HCT116 (cell line): Measurements from ENCODE around the gene H6PD. TPM values are rescaled to one million over a fixed set of nuclear protein-coding genes. Genes with fewer than 3 reads are reported as not detected.

ENCODE experiments used
- ATAC-seq: fragments of 200-7000 bp; cut with Tn5 transposase; 2 replicates; pipeline ENCODE4 v1.9.1; 2020; ENCODE audit warnings: mild to moderate bottlenecking, moderate library complexity
- BruUV-seq: library from RNA; stranded (reverse); fragments of 400-500 nt; replicated peaks from 2 replicates; lab custom pipeline; 2021; lab: Mats Ljungman, UMichigan
- CTCF ChIA-PET: fragments of 300-600 bp; sonication (Branson Sonifier 250); formaldehyde crosslinking; loops from one replicate; lab custom pipeline; 2021; ENCODE audit warnings: antibody characterized with exemption; lab: Charles Lee
- POLR2A ChIA-PET: fragments of 300-600, 350-600 bp; sonication (Branson Sonifier 250); formaldehyde crosslinking; loops from one replicate; lab custom pipeline; 2021; ENCODE audit warnings: antibody characterized with exemption; lab: Charles Lee
- RAD21 ChIA-PET, 2 experiments: fragments of 300-600 bp; sonication (Branson Sonifier 250); formaldehyde crosslinking; loops; one replicate each; lab custom pipeline; 2023; ENCODE audit warnings: low total read pairs in 2 of 2; ENCODE audit not compliant: uncharacterized antibody in 2 of 2, unreplicated experiment in 2 of 2, low non-redundant PET in 1 of 2; lab: Charles Lee
- DNase-seq: peaks from one replicate; pipeline ENCODE4 v3.0.0-alpha.2; 2010; ENCODE audit warnings: low read depth, low spot score
- H2AFZ ChIP-seq: fragments of 200-600 bp; shearing (Covaris generic), sonication (generic); 2 replicates; pipeline ENCODE4 v1.6.1; 2017; ENCODE audit warnings: low read depth, mixed run types, mixed read lengths, antibody characterized with exemption, low read length; ENCODE audit not compliant: poor library complexity, severe bottlenecking
- H3K27ac ChIP-seq: 2 replicates; pipeline ENCODE4 v1.5.1; 2012; ENCODE audit warnings: low read depth, low read length
- H3K27me3 ChIP-seq: fragments of 200-600 bp; sonication (generic); 2 replicates; pipeline ENCODE4 v1.6.1; 2016; ENCODE audit warnings: mixed run types, low read length, mixed read lengths; ENCODE audit not compliant: insufficient read depth
- H3K36me3 ChIP-seq, 2 experiments: fragments of 200-500 bp in 1 of 2; fragments of 200-600 bp in 1 of 2; sonication (Bioruptor generic) in 1 of 2; sonication (generic) in 1 of 2; 2 replicates each; pipeline versions ENCODE4 v1.5.1 to v1.6.1; 2014 to 2016; ENCODE audit warnings: low read length in 2 of 2, inconsistent platforms in 1 of 2, mixed read lengths in 1 of 2, mixed run types in 1 of 2; ENCODE audit not compliant: insufficient read depth in 2 of 2, control insufficient read depth in 1 of 2
- H3K4me1 ChIP-seq, 2 experiments: fragments of 200-600 bp in 1 of 2; sonication (generic) in 1 of 2; 2 replicates each; pipeline versions ENCODE4 v1.5.1 to v1.6.1; 2012 to 2017; ENCODE audit warnings: low read length in 2 of 2, inconsistent platforms in 1 of 2, mild to moderate bottlenecking in 1 of 2, mixed read lengths in 1 of 2, mixed run types in 1 of 2, moderate library complexity in 1 of 2; ENCODE audit not compliant: insufficient read depth in 2 of 2, control insufficient read depth in 1 of 2
- H3K4me2 ChIP-seq: fragments of 200-600 bp; sonication (generic); 2 replicates; pipeline ENCODE4 v1.6.1; 2017; ENCODE audit warnings: mixed run types, low read length, mixed read lengths
- H3K4me3 ChIP-seq, 2 experiments: fragments of 200-600 bp in 1 of 2; sonication (generic) in 1 of 2; replicated peaks in 1 of 2; 2 replicates each; pipeline ENCODE4 v1.5.1; 2011 to 2016; ENCODE audit warnings: low read length in 2 of 2, control low read depth in 1 of 2, low read depth in 1 of 2, mild to moderate bottlenecking in 1 of 2, mixed read lengths in 1 of 2, mixed run types in 1 of 2
- H3K79me2 ChIP-seq: fragments of 200-600 bp; sonication (generic); 2 replicates; pipeline ENCODE4 v1.6.1; 2017; ENCODE audit warnings: mild to moderate bottlenecking, mixed run types, low read length, moderate library complexity, mixed read lengths; ENCODE audit not compliant: insufficient read depth
- H3K9ac ChIP-seq: fragments of 200-600 bp; sonication (generic); 2 replicates; pipeline ENCODE4 v1.6.1; 2016; ENCODE audit warnings: low read length, mixed read lengths
- H3K9me2 ChIP-seq: fragments of 200-600 bp; sonication (generic), shearing (Covaris generic); 2 replicates; pipeline ENCODE4 v1.6.1; 2017; ENCODE audit warnings: mixed run types, mild to moderate bottlenecking, moderate library complexity; ENCODE audit not compliant: insufficient read depth
- H3K9me3 ChIP-seq, 2 experiments: fragments of 200-500 bp in 1 of 2; fragments of 200-600 bp in 1 of 2; sonication (Bioruptor generic) in 1 of 2; sonication (generic) in 1 of 2; 2 replicates each; pipeline ENCODE4 v1.6.1; 2014 to 2017; ENCODE audit warnings: low read length in 2 of 2, mixed read lengths in 2 of 2, inconsistent platforms in 1 of 2, low read depth in 1 of 2, mild to moderate bottlenecking in 1 of 2, mixed run types in 1 of 2, moderate library complexity in 1 of 2; ENCODE audit not compliant: control insufficient read depth in 1 of 2, insufficient read depth in 1 of 2
- H4K20me1 ChIP-seq: fragments of 200-600 bp; sonication (generic), shearing (Covaris generic); 2 replicates; pipeline ENCODE4 v1.6.1; 2017; ENCODE audit warnings: mixed run types, mild to moderate bottlenecking, moderate library complexity; ENCODE audit not compliant: insufficient read depth
- CBX3 ChIP-seq: IDR thresholded peaks from 2 replicates; pipeline ENCODE4 v1.6.1; 2012; ENCODE audit warnings: low read depth
- CEBPB ChIP-seq: IDR thresholded peaks from 2 replicates; pipeline ENCODE4 v1.6.1; 2012; ENCODE audit warnings: low read depth
- ELF1 ChIP-seq: IDR thresholded peaks from 2 replicates; pipeline ENCODE4 v1.6.1; 2012; ENCODE audit warnings: low read depth, borderline replicate concordance
- EZH2 ChIP-seq: fragments of 200-600 bp; sonication (generic); IDR thresholded peaks from 2 replicates; pipeline ENCODE4 v1.6.1; 2017; ENCODE audit warnings: antibody characterized with exemption, mixed run types
- EZH2phosphoT487 ChIP-seq: fragments of 200-600 bp; IDR thresholded peaks from 2 replicates; pipeline ENCODE4 v1.6.1; 2018; ENCODE audit warnings: antibody characterized with exemption, borderline replicate concordance
- FOSL1 ChIP-seq: IDR thresholded peaks from 2 replicates; pipeline ENCODE4 v1.6.1; 2012; ENCODE audit warnings: low read depth
- JUND ChIP-seq: IDR thresholded peaks from 2 replicates; pipeline ENCODE4 v1.6.1; 2012
- MAX ChIP-seq: IDR thresholded peaks from 2 replicates; pipeline ENCODE4 v1.6.1; 2012
- POLR2A ChIP-seq: IDR thresholded peaks from 2 replicates; pipeline ENCODE4 v1.7.0; 2011; ENCODE audit warnings: borderline replicate concordance; ENCODE audit not compliant: insufficient read depth, insufficient read length; ENCODE audit errors: extremely low read depth
- POLR2AphosphoS5 ChIP-seq: IDR thresholded peaks from 2 replicates; pipeline ENCODE4 v1.6.1; 2011; ENCODE audit warnings: mild to moderate bottlenecking, low read depth, low read length, moderate library complexity
- RAD21 ChIP-seq: IDR thresholded peaks from 2 replicates; pipeline ENCODE4 v1.6.1; 2012; ENCODE audit warnings: low read depth, mild to moderate bottlenecking
- SIN3A ChIP-seq: IDR thresholded peaks from 2 replicates; pipeline ENCODE4 v1.6.1; 2012; ENCODE audit warnings: low read depth
- SP1 ChIP-seq: IDR thresholded peaks from 2 replicates; pipeline ENCODE4 v1.6.1; 2012; ENCODE audit warnings: low read depth
- SRF ChIP-seq: IDR thresholded peaks from 2 replicates; pipeline ENCODE4 v1.6.1; 2012; ENCODE audit warnings: low read depth
- YY1 ChIP-seq: IDR thresholded peaks from 2 replicates; pipeline ENCODE4 v1.6.1; 2011; ENCODE audit warnings: low read length, low read depth, moderate library complexity, mild to moderate bottlenecking; ENCODE audit not compliant: insufficient replicate concordance; ENCODE audit errors: extremely low read depth
- ZFX ChIP-seq: fragments of 450-650 bp; IDR thresholded peaks from 2 replicates; pipeline ENCODE4 v1.6.1; 2017
- ZNF274 ChIP-seq: fragments of 200-500 bp; sonication (Bioruptor generic); IDR thresholded peaks from 2 replicates; pipeline ENCODE4 v1.6.1; 2014; ENCODE audit warnings: mild to moderate bottlenecking, low read depth, low read length, inconsistent platforms
- intact Hi-C: fragments of 100-400 bp; cut with micrococcal nuclease; formaldehyde crosslinking; loops from 2 replicates; pipeline ENCODE4 v1.10.0; 2022
- total RNA-seq: library from RNA; stranded (reverse); gene quantifications from one replicate; pipeline ENCODE4 v1.2.1, GENCODE V29; 2021; ENCODE audit not compliant: unreplicated experiment
- TF ChIP-seq, protein P1 (sequence below): IDR thresholded peaks from 2 replicates; pipeline ENCODE4 v1.6.1; 2012
- TF ChIP-seq, protein P2 (sequence below), 3 experiments: fragments of 200-600 bp in 1 of 3; sonication (generic) in 1 of 3; IDR thresholded peaks in 2 of 3; conservative IDR thresholded peaks in 1 of 3; 2 replicates each; pipeline ENCODE4 v1.5.1; 2012 to 2017; ENCODE audit warnings: low read depth in 2 of 3, low read length in 2 of 3, antibody characterized with exemption in 1 of 3, borderline replicate concordance in 1 of 3, control low read depth in 1 of 3, mild to moderate bottlenecking in 1 of 3, mixed read lengths in 1 of 3, mixed run types in 1 of 3, moderate library complexity in 1 of 3; ENCODE audit not compliant: insufficient read depth in 1 of 3
- TF ChIP-seq, protein P3 (sequence below): IDR thresholded peaks from 2 replicates; pipeline ENCODE4 v1.6.1; 2012; ENCODE audit warnings: low read depth

H6PD gene
- total RNA-seq, 1 experiment from 2014 or later, result 16.2 TPM

DNA sequence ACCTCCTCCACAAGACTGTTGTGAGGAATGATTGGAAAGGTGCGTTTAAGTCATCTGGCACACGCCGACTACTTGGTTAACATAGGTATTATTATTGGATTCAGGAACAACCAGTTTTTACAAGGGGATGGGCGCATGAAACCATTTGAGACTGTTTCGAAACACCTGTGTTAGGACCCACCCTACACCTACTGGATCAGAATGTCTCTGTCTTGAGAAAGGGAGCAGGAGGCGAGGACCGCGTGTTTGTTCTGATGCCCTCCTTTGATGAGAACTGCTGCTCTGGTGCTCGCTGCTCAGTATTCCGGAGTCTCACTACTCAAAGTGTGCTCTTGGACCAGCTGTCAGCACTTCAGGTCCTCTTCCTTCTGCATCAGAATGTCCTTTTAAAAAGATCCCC, 7.3 kb downstream of the H6PD start:
- Histone ChIP-seq H3K4me1 (peaks cover 0 to 10% of the 10 kb centered on the region in 2 experiments; a peak in 2 of 4 replicates), H4K20me1 (no peaks in the 10 kb centered on the region), H3K79me2 (no peaks in the 10 kb centered on the region), H3K27ac (no peak overlapping the region), H3K4me3 (no peak overlapping the region), H3K36me3 (no peaks in the 10 kb centered on the region), H3K9me3 (no peaks in the 10 kb centered on the region), H3K27me3 (no peaks in the 10 kb centered on the region), H3K9ac (no peak overlapping the region), H2AFZ (no peak overlapping the region), H3K4me2 (no peak overlapping the region), H3K9me2 (no peaks in the 10 kb centered on the region)
- TF ChIP-seq SP1 (no peak), ZNF274 (no peak), FOSL1 (no peak), SRF (no peak), SIN3A (no peak), POLR2A (no peak), YY1 (no peak), RAD21 (no peak), JUND (no peak), ZFX (no peak), ELF1 (no peak), EZH2 (no peak), CEBPB (no peak), MAX (no peak), CBX3 (no peak), EZH2phosphoT487 (no peak), POLR2AphosphoS5 (no peak)
- TF ChIP-seq, protein P1, sequence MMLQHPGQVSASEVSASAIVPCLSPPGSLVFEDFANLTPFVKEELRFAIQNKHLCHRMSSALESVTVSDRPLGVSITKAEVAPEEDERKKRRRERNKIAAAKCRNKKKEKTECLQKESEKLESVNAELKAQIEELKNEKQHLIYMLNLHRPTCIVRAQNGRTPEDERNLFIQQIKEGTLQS, result no peak
- TF ChIP-seq, protein P2, sequence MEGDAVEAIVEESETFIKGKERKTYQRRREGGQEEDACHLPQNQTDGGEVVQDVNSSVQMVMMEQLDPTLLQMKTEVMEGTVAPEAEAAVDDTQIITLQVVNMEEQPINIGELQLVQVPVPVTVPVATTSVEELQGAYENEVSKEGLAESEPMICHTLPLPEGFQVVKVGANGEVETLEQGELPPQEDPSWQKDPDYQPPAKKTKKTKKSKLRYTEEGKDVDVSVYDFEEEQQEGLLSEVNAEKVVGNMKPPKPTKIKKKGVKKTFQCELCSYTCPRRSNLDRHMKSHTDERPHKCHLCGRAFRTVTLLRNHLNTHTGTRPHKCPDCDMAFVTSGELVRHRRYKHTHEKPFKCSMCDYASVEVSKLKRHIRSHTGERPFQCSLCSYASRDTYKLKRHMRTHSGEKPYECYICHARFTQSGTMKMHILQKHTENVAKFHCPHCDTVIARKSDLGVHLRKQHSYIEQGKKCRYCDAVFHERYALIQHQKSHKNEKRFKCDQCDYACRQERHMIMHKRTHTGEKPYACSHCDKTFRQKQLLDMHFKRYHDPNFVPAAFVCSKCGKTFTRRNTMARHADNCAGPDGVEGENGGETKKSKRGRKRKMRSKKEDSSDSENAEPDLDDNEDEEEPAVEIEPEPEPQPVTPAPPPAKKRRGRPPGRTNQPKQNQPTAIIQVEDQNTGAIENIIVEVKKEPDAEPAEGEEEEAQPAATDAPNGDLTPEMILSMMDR (IDR thresholded peaks at IDR 0.05 in 2 of 3, conservative IDR thresholded peaks at IDR 0.05 in 1 of 3; ENCODE audit: borderline replicate concordance in 1 of 3, insufficient read depth in 1 of 3, low read depth in 2 of 3, low read length in 2 of 3), result no peak
- TF ChIP-seq, protein P3, sequence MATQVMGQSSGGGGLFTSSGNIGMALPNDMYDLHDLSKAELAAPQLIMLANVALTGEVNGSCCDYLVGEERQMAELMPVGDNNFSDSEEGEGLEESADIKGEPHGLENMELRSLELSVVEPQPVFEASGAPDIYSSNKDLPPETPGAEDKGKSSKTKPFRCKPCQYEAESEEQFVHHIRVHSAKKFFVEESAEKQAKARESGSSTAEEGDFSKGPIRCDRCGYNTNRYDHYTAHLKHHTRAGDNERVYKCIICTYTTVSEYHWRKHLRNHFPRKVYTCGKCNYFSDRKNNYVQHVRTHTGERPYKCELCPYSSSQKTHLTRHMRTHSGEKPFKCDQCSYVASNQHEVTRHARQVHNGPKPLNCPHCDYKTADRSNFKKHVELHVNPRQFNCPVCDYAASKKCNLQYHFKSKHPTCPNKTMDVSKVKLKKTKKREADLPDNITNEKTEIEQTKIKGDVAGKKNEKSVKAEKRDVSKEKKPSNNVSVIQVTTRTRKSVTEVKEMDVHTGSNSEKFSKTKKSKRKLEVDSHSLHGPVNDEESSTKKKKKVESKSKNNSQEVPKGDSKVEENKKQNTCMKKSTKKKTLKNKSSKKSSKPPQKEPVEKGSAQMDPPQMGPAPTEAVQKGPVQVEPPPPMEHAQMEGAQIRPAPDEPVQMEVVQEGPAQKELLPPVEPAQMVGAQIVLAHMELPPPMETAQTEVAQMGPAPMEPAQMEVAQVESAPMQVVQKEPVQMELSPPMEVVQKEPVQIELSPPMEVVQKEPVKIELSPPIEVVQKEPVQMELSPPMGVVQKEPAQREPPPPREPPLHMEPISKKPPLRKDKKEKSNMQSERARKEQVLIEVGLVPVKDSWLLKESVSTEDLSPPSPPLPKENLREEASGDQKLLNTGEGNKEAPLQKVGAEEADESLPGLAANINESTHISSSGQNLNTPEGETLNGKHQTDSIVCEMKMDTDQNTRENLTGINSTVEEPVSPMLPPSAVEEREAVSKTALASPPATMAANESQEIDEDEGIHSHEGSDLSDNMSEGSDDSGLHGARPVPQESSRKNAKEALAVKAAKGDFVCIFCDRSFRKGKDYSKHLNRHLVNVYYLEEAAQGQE, result no peak
- BruUV-seq, result no TSS peak
- intact Hi-C loops, result no loop called here
- DNase-seq, result no peak
- no peak for ATAC-seq
- ChIA-PET POLR2A (no interaction called here), CTCF (interaction anchor here (1.4 kb wide), 1 partner anchor 9 kb away, joined by 3 read pairs; no protein-coding TSS in a partner anchor), RAD21 (no interaction called here)
